Mesenteric fat pad (tissue), 1 donor: Measurements from ENCODE around the gene AVPR2. TPM values are rescaled to one million over a fixed set of nuclear protein-coding genes. Genes with fewer than 3 reads are reported as not detected.

Experiments used
- DNase-seq: peaks from one replicate; pipeline ENCODE4 v3.0.0-alpha.2; 2020; ENCODE audit warnings: low spot score
- total RNA-seq: library from RNA; stranded (reverse); fragmentation: NEBNext Ultra II Directional; extraction: Animal tissue kit (Norgen Biotek cat#: 25700); gene quantifications from one replicate; pipeline ENCODE4 v1.2.1, GENCODE V29; 2021
- donor health status: DM: yes; HTN: yes; CAD: no.

Gene AVPR2
- total RNA-seq, 1 donor from 2014 or later: 7.2 TPM

- no peak for DNase-seq
These were observed 33.6 kb upstream of the AVPR2 start for GRCh38 chrX:153870791-153871360.

DNA sequence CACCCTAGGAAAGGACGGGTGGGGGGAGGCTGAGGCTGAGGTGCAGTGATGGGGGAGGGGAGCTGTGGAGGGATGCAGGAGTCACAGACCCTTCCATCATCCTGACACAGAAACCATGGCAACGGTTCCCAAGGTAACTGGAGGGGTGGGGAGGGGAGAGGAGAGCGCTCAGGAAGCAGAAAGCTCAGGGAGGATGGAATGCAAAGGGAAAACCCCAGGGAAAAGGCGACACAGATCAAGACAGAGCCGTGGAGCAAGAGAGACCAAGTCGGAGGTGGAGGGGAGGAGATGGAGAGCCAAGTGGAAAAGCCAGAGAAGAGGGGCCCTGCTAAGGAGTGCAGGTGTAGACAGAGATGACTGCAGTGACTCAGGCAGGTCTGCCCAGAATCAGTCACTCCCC, 33.0 kb upstream of the AVPR2 start:
- DNase-seq: no peak

DNA sequence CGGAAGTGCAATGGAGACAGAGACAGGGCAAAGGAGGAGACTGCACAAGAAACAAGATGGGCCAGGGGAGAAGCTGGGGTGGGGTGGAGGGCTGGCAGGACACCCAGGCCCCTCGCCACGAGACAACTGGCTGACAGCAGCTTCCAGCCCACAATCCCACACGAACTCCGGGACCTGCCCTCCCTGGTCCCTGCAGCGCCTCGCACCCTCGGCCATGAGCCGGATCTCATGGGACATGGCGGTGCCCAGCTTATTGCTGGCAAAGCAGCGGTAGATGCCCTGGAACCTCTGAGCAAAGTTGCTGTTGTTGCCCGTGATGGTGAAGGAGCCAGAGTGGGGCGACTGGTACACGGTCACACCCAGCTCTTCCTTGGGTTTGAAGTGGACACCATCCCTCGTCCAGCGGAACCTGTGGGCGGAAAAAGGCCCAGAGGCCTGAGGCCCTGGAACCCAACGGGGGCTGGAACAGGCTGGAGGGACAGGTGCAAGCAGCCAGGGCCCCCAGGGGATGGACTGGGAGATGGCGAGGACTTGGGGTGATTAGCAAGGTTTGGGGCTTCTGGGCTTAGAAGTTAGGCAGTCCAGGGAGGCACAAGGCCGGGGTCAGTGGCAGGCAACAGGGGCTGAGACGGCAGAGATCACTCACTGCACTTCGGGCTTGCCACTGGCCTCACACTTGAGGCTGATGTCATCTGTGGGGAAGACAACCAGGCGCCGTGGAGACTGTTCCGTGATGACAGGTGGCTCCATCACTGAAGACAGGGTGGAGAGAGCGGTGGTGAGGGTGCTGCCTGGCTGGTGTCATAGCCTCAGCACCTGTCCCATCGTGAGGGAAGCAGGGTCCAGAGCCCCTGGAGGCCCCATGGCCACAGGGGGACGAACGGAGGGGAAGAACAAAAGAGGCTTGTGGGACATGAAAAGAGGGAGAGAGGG, 32.3 kb upstream of the AVPR2 start:
- no peak for DNase-seq

DNA sequence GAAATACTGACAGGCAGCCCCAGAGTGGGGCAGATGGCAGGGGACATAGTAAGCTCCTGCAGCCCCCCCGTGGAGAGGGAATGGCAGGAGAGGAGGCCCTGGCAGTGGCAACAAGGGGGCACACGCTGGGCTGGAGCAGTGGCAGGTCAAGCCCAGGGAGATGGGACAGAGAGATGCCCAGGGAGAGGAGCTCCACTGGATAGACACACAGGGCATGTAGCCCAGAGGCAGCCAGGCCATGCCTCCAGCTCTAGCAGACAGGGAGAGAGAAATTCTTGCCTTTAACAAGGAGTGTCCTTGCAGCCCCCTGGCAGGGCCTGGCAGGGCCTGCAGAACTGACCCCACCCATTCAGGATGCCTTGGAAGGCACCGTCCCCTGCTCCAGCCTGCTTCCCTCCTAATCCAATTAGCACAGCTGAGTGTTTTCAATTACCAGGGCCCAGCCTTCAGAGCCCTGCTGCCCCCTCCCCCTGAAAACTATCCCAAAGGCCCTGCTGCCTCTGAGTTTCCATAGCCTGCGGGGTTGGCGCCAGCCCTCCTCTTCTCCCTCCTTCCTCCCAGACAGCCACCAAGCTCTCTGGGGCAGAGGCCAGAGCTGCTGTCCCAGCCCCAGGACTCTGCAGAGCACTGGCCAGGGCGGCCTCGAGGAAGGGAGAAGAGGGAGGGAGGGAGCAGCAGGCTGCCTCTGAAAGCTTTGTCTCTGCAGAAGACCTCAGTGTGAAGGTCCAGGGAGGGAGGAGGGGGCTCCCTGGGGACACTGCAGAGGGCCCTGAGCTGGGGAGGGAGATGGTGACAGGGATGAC, 31.0 kb upstream of the AVPR2 start:
- DNase-seq: no peak

DNA sequence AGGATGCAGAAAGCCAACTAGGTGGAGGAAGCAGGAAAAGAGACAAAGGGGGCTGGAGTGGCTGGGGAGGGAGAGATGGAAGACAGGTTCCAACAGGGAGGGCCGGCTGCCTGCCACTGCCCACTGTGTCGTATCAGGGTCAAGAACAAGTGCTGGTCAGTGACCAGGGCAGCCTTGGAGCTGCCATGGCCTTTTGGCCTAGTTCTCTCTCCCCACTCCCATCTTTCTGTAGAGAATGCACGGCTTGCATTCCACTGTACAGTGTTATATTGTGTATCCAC, 30.4 kb upstream of the AVPR2 start:
- no peak for DNase-seq

GRCh38 chrX:153874366-153875125, 29.9 kb upstream of the AVPR2 start:
- no peak for DNase-seq

- no peak for DNase-seq
These were observed 28.9 kb upstream of the AVPR2 start for GRCh38 chrX:153875391-153876111.

- DNase-seq: no peak
These were observed 28.4 kb upstream of the AVPR2 start for GRCh38 chrX:153876112-153876491.

GRCh38 chrX:153877571-153878261, 26.8 kb upstream of the AVPR2 start:
- DNase-seq: no peak

GRCh38 chrX:153878345-153878744, 26.1 kb upstream of the AVPR2 start:
- no peak for DNase-seq

DNA sequence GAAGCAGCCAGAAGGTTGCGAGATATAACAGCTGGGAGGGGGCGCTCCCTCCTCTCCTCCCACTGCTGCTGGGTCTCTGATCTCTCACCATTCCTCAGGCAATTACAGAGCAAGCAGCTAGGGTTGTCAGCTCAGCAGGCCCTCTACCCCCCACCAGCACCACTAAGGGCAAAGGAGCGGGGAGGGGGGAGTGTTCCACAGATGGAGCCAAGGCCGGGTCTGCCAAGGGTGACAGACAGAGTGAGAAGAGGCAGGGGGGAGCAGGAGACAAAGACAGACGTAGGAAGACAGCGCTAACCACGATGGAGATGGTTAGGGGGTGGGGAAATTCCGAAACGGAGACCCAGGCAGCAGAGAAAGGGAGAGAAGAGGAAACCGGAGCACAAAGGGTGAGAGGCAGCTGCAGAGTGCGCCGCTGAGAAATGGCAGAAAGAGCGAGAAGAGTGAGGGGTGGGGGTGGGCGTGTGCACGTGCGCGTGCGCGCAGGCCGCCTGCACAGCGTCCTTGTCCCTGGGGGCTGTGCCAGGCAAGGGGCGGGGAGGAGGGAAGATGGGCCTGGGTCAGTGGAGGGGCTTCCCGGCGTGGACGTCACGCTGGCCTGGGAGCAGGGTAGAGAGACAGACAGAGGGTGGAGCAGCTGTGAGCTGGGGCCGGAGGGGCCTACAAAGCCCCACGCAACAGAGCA, 25.4 kb upstream of the AVPR2 start:
- no peak for DNase-seq

DNA sequence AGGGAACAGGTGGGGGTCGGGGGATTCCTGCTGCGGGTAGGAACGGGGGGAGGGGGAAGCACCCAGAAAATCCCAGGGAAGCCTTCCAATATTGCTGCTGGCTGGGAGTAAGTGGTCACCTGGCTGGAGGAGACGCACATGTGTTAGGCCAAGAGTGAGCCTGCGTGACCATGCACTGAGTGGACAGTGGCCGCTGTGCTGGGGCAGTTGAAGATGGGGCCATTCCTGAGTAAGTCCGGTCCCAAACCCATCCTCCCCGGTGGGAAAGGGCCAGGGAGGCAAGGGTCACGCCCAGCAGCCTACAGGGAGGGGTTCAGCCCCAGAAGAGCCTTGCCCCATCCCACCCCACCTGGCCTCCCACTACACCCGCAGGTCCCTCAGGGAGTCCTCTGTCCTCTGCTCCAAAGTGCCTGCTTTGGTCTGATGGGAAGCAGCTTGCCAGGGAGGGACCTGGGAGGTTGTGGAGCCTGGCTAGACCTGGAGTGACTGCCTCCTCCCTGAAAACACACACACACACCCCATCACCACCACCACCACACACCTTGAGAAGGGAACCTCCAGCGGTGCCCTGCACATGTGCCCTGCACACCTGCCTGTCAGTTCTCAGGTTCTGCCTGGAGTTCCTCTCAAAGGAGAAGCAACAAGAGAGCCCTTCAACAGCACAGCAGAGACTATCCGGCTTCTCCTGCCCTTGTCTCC, 24.6 kb upstream of the AVPR2 start:
- no peak for DNase-seq

DNA sequence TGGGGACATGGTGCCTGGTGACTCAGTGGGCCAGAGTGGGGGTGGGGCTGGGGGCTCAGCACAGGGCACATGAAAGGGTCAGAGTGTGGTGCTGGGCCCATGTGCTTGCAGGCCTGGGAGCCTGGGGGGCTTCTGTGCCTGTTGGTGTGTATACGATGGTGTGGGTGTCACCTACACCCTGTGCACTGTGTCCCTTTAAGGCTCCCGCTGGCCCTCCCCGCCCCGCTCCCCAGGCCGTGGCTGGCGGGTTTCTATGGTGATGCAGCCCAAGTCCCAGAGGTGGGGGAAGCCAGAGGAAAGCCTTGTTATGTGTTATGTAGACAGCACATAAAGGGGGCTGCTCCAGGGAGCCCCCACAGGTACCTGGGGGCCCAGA, 24.0 kb upstream of the AVPR2 start:
- no peak for DNase-seq

DNA sequence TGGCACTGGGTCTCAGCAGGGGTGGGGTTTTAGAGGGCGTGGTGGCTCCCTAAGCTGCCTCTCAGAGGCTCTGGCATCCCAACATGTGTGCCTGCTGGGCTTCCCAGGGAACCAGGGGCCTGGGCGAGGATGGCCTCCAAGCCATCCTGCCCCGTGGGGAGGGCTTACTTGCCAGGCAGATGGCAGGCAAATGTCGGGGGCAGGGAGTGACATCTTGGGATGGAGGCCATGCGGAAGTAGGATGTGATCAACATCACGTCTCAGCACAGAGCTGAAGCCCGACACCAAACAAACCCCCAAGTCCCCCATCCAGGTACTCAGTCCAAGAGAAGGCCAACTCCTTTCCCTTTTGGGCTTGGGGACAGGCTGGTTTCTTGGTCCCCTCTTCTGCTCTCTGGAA, 23.2 kb upstream of the AVPR2 start:
- DNase-seq: no peak

DNA sequence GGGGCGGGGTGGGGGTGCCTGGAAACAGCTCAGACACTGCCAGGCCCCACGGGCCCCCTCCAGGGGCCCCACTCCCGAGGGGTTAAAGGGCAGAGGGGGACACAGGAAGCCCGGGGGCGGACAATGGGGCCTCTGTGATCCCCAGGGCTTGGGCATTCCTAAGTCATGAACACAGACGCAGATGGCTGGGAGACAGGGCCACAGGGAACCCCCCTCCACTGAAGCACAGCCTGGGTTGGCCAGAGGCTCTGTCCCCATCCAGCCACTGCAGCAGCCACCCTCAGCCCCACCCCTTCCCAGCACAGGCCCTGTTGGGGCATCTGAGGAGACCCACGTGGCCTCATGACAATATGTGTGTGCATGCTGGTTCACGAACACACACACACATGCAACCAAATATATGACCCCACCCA, 22.4 kb upstream of the AVPR2 start:
- DNase-seq: no peak

- DNase-seq: no peak
These were observed 21.9 kb upstream of the AVPR2 start for GRCh38 chrX:153882557-153882956.

GRCh38 chrX:153883163-153883843, 21.2 kb upstream of the AVPR2 start:
- no peak for DNase-seq

- DNase-seq: no peak
These were observed 20.3 kb upstream of the AVPR2 start for GRCh38 chrX:153884136-153884535.
